ENCODE measurements around the gene PRADC1. TPM values are rescaled to one million over a fixed set of nuclear protein-coding genes. Genes with fewer than 3 reads are reported as not detected.
A peak's percentile ranks its signal among the peaks of the same experiment; 100 is the strongest.

Gene PRADC1
- total and polyA plus RNA-seq, 2 donors (not counting 1 experiment from before 2014, with no cell fraction given), result 2.3 to 4.6 TPM

DNA sequence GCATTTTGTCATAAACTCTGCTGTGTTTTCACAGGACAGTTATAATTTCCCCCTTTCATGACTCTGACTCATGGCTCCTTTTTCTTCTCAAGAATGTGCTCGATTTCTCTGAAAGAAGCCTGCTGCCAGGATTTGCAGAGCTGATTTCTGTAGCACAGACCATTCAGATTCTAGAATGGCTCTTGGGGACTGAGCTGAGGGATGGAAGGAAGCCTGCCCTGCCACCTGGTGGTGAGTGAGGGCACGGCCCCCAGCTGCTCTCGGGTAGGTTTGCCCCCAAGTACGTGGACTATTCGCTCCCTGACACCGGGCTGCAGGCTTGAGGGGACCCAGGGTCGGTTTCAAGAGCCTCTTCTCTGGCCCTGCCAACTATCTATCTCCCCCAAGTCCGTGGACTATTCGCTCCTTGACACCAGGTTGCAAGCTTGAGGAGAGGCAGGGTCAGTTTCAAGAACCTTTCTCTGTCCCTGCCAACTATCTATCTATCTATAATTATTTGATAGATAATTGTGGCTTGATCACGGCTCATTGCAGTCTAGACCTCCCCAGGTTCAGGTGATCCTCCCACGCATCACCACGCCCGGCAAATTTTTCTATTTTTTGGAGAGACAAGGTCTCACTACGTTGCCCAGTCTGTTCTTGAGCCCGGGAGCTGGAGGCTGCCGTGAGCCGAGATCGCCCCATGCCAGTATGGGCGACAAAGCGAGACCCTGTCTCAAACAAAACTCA, 20.4 kb downstream of the PRADC1 start:
- ATAC-seq (ENCODE audit: low read depth) (peak; percentile 58), DNase-seq (peak; percentile 80)
- H2AFZ ChIP-seq (ENCODE audit: insufficient read depth, low read depth, low read length, poor library complexity, severe bottlenecking), result peak overlapping the region; percentile 91
- CTCF ChIA-PET, result interaction anchor here (0.6 to 6.5 kb wide), 25 partner anchors 11 to 320 kb away, joined by 3 to 56 read pairs (median 5); partner anchors contain the start of genes CCT7, PRADC1 and SFXN5
- 46% methylated on average over 14 of the region's 20 CpGs for WGBS (ENCODE audit: insufficient coverage)
- no peak overlapping the region for H3K9ac ChIP-seq (ENCODE audit: low read length)
- H3K27me3 ChIP-seq (replicated peaks in 1 of 4; ENCODE audit: control extremely low read depth in 1 of 4, control insufficient read depth in 3 of 4, insufficient read depth in 4 of 4, low read length in 3 of 4), result peaks cover 0 to 9% (median 0%) of the 10 kb centered on the region in 4 experiments
- peak overlapping the region; percentile 62 for H3K4me2 ChIP-seq (replicated peaks; ENCODE audit: low read depth, low read length, poor library complexity, severe bottlenecking)
- intact Hi-C loops (cut with micrococcal nuclease), result loop anchor here (1.0 to 5.0 kb wide), 4 partner anchors 127 to 525 kb away; partner anchors contain the start of gene TPRKB
- peaks cover 31% of the 10 kb centered on the region for H3K4me1 Mint-ChIP-seq
- H3K9me3 ChIP-seq (ENCODE audit: control extremely low read depth in 1 of 3, control insufficient read depth in 2 of 3, insufficient read depth in 1 of 3, low read length in 2 of 3), result no peaks in the 10 kb centered on the region
- no peaks in the 10 kb centered on the region for H4K20me1 ChIP-seq (ENCODE audit: control insufficient read depth, insufficient read depth, low read length, poor library complexity, severe bottlenecking)
- H3K27ac Mint-ChIP-seq, result peak overlapping the region; percentile 50
- H3K79me2 ChIP-seq (ENCODE audit: control insufficient read depth, insufficient read depth, low read length), result peaks cover 43% of the 10 kb centered on the region
- TF ChIP-seq EZH2 (IDR thresholded peaks at IDR 0.05; ENCODE audit: borderline replicate concordance, insufficient read depth, low read depth, low read length, poor library complexity, severe bottlenecking) (no peak), CTCF (IDR thresholded peaks at IDR 0.05) (peak; percentile 94)
- H3K9me3 Mint-ChIP-seq (ENCODE audit: insufficient read depth), result no peaks in the 10 kb centered on the region
- POLR2A ChIA-PET, result interaction anchor here (0.6 to 1.6 kb wide), 2 partner anchors 9 to 21 kb away, joined by 3 to 9 read pairs; partner anchors contain the start of genes CCT7 and PRADC1
- peaks cover 23% of the 10 kb centered on the region for H3K27me3 Mint-ChIP-seq
- H3K4me3 ChIP-seq (ENCODE audit: control extremely low read depth in 1 of 5, extremely low read depth in 1 of 5, insufficient read depth in 1 of 5, low read depth in 2 of 5, low read length in 4 of 5), result peak overlapping the region in 1 of 5 experiments; percentile 15
- no peaks in the 10 kb centered on the region for H3K36me3 ChIP-seq (replicated peaks in 1 of 2; ENCODE audit: control extremely low read depth in 1 of 2, control insufficient read depth in 1 of 2, extremely low read depth in 1 of 2, insufficient read depth in 2 of 2, low read length in 1 of 2)
- H3K4me3 Mint-ChIP-seq, result peak overlapping the region; percentile 66
- peaks cover 17 to 22% of the 10 kb centered on the region in 2 donors for H3K4me1 ChIP-seq (ENCODE audit: control insufficient read depth in 2 of 2, insufficient read depth in 2 of 2, low read length in 2 of 2)
- H3K27ac ChIP-seq (ENCODE audit: low read length in 2 of 2), result no peak overlapping the region

- H3K9me3 ChIP-seq (ENCODE audit: control extremely low read depth in 1 of 3, control insufficient read depth in 2 of 3, insufficient read depth in 1 of 3, low read length in 2 of 3), result no peaks in the 10 kb centered on the region
- no peaks in the 10 kb centered on the region for H4K20me1 ChIP-seq (ENCODE audit: control insufficient read depth, insufficient read depth, low read length, poor library complexity, severe bottlenecking)
- no peak overlapping the region for H3K4me3 ChIP-seq (ENCODE audit: control extremely low read depth in 1 of 5, extremely low read depth in 1 of 5, insufficient read depth in 1 of 5, low read depth in 2 of 5, low read length in 4 of 5)
- H3K4me1 ChIP-seq (ENCODE audit: control insufficient read depth in 2 of 2, insufficient read depth in 2 of 2, low read length in 2 of 2), result peaks cover 17 to 22% of the 10 kb centered on the region in 2 donors
- ChIA-PET POLR2A (interaction anchor here (0.6 to 1.6 kb wide), 2 partner anchors 9 to 21 kb away, joined by 3 to 9 read pairs; partner anchors contain the start of genes CCT7 and PRADC1), CTCF (interaction anchor here (0.6 to 6.5 kb wide), 20 partner anchors 12 to 320 kb away, joined by 3 to 56 read pairs (median 5); partner anchors contain the start of genes CCT7, PRADC1 and SFXN5)
- Mint-ChIP-seq H3K27me3 (peaks cover 26% of the 10 kb centered on the region), H3K27ac (no peak overlapping the region), H3K4me3 (no peak overlapping the region), H3K4me1 (peaks cover 31% of the 10 kb centered on the region), H3K9me3 (ENCODE audit: insufficient read depth) (no peaks in the 10 kb centered on the region)
- H2AFZ ChIP-seq (ENCODE audit: insufficient read depth, low read depth, low read length, poor library complexity, severe bottlenecking), result peak overlapping the region; percentile 91
- H3K9ac ChIP-seq (ENCODE audit: low read length), result no peak overlapping the region
- H3K27ac ChIP-seq (ENCODE audit: low read length in 2 of 2), result no peak overlapping the region
- TF ChIP-seq CTCF (IDR thresholded peaks at IDR 0.05) (no peak), EZH2 (IDR thresholded peaks at IDR 0.05; ENCODE audit: borderline replicate concordance, insufficient read depth, low read depth, low read length, poor library complexity, severe bottlenecking) (no peak)
- H3K4me2 ChIP-seq (replicated peaks; ENCODE audit: low read depth, low read length, poor library complexity, severe bottlenecking), result no peak overlapping the region
- DNase-seq, result no peak
- H3K79me2 ChIP-seq (ENCODE audit: control insufficient read depth, insufficient read depth, low read length), result peaks cover 43% of the 10 kb centered on the region
- H3K27me3 ChIP-seq (replicated peaks in 1 of 4; ENCODE audit: control extremely low read depth in 1 of 4, control insufficient read depth in 3 of 4, insufficient read depth in 4 of 4, low read length in 3 of 4), result peaks cover 0 to 10% (median under 1%) of the 10 kb centered on the region in 4 experiments
- 89% methylated on average over 6 of the region's 7 CpGs for WGBS (ENCODE audit: insufficient coverage)
- no peaks in the 10 kb centered on the region for H3K36me3 ChIP-seq (replicated peaks in 1 of 2; ENCODE audit: control extremely low read depth in 1 of 2, control insufficient read depth in 1 of 2, extremely low read depth in 1 of 2, insufficient read depth in 2 of 2, low read length in 1 of 2)
- intact Hi-C loops (cut with micrococcal nuclease), result loop anchor here (1.0 to 5.0 kb wide), 4 partner anchors 127 to 525 kb away; partner anchors contain the start of gene TPRKB
- no peak for ATAC-seq (ENCODE audit: low read depth)
Observed at GRCh38 chr2:73212098-73212447, 21.0 kb downstream of the PRADC1 start.

All from B cell (primary cell).